SW480 (cell line): Measurements from ENCODE around the gene TSC22D4.

ENCODE experiments used
- DNase-seq: peaks from one replicate; pipeline ENCODE4 v3.0.0-alpha.2; 2016; ENCODE audit warnings: low spot score

The TSC22D4 gene

DNA sequence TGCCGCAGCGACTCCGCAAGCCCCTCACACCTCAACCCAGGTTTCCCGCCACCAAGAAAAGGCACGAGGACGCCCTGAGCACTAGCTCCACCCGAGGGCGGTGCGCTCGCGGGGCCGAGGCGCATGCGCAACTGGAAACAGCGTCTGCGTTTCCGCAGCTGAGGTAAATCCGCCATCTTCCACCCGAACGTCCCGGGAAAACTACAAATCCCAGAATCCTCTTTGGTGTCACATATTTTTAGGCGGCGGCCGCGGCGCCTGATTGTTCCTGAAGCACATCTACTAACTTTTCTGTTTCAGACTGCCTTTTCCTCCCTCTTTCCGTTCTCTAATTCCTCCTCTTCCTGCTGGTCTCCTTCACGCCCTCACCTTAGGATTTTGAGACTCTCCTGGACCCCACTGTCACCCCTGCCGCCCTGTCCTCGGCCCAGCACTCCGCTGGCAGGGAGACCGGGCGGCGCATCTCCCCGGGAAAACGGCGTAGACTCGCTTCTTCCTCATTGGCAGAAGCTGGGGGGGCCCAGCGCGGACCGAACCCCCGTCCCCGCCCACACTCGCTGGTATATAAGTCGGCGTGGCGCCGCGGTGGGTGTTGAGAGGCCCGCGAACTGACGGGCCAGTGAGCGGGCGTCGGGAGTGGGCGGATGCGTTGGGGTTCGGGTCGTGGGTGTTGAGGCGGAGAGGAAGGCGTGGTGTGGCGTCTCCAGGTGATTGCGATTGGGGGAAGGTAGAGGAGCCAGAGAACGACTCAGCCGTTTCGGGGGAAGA lies 50.6 kb downstream of the TSC22D4 start, which contains the start of gene ZCWPW1:
TSS of gene ZCWPW1 (minus strand) at position 505 of the 768 bp plus-strand sequence. CDS start 8,054 bp downstream, outside the sequence.
- DNase-seq, result peak; percentile 99

DNA sequence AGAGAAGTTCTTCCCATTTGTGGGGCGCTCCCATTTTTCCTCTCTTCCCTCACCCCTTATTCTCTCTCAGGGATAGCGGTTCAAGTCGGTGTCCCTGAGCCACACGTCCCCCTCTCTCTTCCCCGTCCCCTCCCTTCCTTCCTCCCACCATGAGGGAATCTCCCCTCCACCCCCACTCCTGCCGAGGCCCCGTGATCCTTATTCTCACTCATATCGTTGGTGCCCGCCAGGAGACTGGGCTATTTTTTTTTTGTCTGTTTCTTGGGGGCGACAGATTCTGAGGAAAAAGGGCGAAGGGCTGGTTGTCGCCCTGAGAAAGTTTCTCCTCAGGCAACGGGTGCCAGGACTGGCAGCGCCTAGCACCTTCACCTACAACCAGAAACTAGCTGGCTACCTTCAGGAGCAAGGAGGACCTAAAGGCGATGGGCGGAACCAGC lies 51.2 kb downstream of the TSC22D4 start:
- no peak for DNase-seq

DNA sequence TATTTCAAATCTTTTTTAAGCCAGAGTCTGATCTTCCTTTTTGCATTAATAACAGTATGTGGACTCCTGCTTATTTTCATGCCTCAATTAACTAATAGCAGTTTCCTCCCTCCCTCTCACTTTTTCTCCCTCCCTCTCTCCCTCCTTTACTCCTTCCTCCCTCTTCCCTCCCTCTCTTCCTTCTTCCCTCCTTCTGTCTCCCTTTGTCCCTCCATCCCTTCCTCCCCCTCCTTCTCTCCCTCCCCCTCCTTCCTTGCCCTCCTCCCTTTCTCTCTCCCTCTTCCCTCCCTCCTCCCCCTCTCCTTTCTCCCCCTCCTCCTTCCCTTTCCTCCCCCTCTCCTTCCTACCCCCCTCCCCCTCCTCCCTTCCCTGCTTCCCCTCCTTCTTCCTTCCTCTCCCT lies 52.5 kb downstream of the TSC22D4 start:
- DNase-seq, result no peak

DNA sequence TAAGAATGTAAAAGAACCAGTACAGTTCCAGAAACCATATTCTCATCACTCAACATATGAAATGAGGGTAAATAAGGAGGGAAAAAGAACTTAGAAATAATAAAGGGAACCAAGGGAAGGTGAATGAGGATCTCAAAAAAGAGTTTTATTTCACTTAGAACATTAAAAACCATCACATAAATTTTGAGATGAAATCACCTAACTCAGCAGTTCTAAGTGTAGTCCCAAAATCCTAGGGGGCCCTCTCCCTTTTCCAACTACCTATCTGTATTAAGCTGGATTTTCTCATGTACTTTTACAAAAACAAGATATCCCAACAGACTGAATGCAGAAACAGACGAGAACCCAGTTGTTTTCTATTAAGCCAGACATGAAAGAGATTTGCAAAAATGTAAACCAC lies 53.7 kb downstream of the TSC22D4 start:
- DNase-seq, result no peak

DNA sequence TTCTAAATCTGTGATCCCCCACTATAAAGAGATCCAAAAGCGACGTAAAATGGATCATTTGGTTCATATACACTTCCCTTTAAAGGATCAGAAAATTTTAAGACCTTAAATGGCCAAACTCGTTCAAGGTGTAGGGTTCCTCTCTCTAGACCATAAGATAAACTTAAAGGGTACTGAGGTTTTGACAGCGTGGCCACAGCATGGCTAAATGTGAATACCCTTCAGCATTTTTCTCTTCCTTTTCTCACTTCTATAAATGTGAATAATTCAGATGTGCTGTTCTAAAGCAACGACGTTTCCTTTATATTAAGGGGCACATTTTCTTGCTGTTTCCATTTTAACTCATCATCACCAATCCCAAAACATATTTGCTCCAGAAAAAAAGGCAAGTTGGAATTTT lies 55.7 kb downstream of the TSC22D4 start:
- DNase-seq, result no peak

DNA sequence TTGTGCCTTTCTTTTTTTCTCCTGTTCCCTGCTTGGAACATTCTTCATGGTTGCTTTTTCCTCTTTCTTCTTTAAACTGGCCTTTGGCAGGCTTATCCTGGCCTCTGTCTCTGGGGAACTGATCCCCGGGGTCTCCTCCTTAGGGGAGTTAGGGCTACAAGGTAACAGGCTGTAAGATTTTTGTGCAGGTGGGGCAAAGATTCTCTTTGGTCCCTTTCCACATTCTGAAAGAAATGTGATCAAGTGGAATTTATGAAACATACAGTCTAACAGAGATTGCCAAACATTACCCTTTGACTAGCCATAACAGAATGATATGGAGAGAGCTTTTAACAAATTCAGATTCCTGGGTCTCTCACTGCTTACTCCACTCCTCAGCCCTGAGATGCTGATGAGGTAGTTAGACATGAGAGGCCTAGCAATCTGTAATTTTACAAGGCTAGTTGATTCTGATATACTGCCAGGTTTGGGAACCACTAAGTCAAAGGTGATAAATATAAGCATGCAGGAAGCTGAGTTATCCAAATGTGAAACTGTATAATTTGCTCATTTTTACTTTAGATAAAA lies 59.3 kb downstream of the TSC22D4 start:
- no peak for DNase-seq

DNA sequence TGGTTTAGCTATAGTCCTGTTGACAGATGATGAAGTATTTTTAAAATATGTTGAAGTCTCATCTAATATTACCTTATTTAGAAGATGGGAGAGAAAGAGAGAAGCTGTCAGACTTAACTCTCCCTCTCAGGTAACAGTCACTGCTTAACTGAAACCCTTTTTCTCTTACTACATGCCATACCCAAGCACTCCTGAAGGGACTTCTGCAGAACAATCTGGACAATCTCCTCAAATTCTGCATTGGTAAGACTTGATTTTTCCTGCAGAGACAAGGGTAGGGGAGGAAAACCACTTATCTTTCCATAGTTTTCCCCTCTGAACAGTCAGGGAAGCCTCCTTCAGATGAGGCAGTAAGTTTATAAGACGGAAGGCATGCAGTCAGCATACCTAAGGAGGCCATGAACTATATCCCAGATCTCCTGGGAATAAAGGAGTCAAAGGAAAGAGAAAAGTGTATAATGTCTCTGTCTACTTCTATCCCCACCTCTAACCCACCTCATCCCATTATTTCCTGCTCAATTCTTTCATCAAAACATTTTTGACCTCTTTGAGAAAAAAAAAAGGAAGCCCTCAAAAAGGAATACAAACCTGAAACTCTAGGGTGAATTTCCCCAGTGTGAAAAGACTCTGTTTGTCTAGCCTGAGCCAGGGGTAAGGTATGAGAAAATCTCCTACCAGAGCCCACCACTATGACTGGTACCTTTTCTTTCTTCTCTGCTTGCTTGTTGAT lies 59.9 kb downstream of the TSC22D4 start:
- no peak for DNase-seq
